IMR-90 (cell line): ENCODE results near the gene C1QTNF1. TPM values are rescaled to one million over a fixed set of nuclear protein-coding genes. Genes with fewer than 3 reads are reported as not detected.

ENCODE experiments used
- ATAC-seq: fragments of 200-7000 bp; cut with Tn5 transposase; 2 replicates; pipeline ENCODE4 v1.9.1; 2020; ENCODE audit warnings: low read depth, mild to moderate bottlenecking, moderate library complexity
- BruUV-seq: library from RNA; stranded (reverse); fragments of 400-500 nt; replicated peaks from 2 replicates; lab custom pipeline; 2021; lab: Mats Ljungman, UMichigan
- CTCF ChIA-PET: fragments of 300-600 bp; formaldehyde crosslinking; extraction: SDS; loops from one replicate; lab custom pipeline; 2021; ENCODE audit warnings: antibody characterized with exemption; lab: Yijun Ruan, JAX
- POLR2A ChIA-PET: fragments of 300-600 bp; sonication (Branson Sonifier 250); formaldehyde crosslinking; loops from one replicate; lab custom pipeline; 2022; ENCODE audit warnings: antibody characterized with exemption; ENCODE audit not compliant: unreplicated experiment; lab: Charles Lee
- DNase-seq: peaks from one replicate; pipeline ENCODE4 v3.0.0; 2013
- H2AFZ ChIP-seq: replicated peaks from 2 replicates; pipeline ENCODE3; 2013; ENCODE audit warnings: low read length, mild to moderate bottlenecking; ENCODE audit not compliant: poor library complexity
- H2AK5ac ChIP-seq: 2 replicates; pipeline ENCODE4 v1.6.1; 2013; ENCODE audit warnings: low read depth, low read length, inconsistent platforms
- H2AK9ac ChIP-seq: replicated peaks from 2 replicates; pipeline ENCODE3; 2013; ENCODE audit warnings: mild to moderate bottlenecking, low read depth, low read length, moderate library complexity; ENCODE audit not compliant: poor library complexity
- H2BK120ac ChIP-seq: 2 replicates; pipeline ENCODE4 v1.6.1; 2013; ENCODE audit warnings: low read depth, low read length, inconsistent platforms
- H2BK15ac ChIP-seq: 3 replicates; pipeline ENCODE4 v1.6.1; 2013; ENCODE audit warnings: low read depth, low read length, inconsistent platforms
- H2BK20ac ChIP-seq: 2 replicates; pipeline ENCODE4 v1.6.1; 2013; ENCODE audit warnings: low read depth, mild to moderate bottlenecking, inconsistent platforms, low read length, moderate library complexity
- H2BK5ac ChIP-seq: 2 replicates; pipeline ENCODE4 v1.6.1; 2013; ENCODE audit warnings: mild to moderate bottlenecking, low read depth, low read length, inconsistent platforms; ENCODE audit not compliant: poor library complexity, severe bottlenecking
- H3K14ac ChIP-seq: replicated peaks from 2 replicates; pipeline ENCODE4 v1.6.1; 2013; ENCODE audit warnings: low read depth, low read length, inconsistent platforms
- H3K18ac ChIP-seq: 2 replicates; pipeline ENCODE4 v1.6.1; 2013; ENCODE audit warnings: low read depth, low read length, control low read depth
- H3K23ac ChIP-seq: 2 replicates; pipeline ENCODE4 v1.6.1; 2013; ENCODE audit warnings: low read depth, low read length, inconsistent platforms
- H3K27ac ChIP-seq: 2 replicates; pipeline ENCODE4 v1.5.1; 2013; ENCODE audit warnings: mild to moderate bottlenecking, control low read depth, low read length; ENCODE audit not compliant: insufficient read depth
- H3K27me3 ChIP-seq: 2 replicates; pipeline ENCODE4 v1.6.1; 2013; ENCODE audit warnings: low read length; ENCODE audit not compliant: control insufficient read depth, insufficient read depth
- H3K36me3 ChIP-seq: 2 replicates; pipeline ENCODE4 v1.6.1; 2013; ENCODE audit warnings: low read length, mixed read lengths; ENCODE audit not compliant: control insufficient read depth, insufficient read depth
- H3K4ac ChIP-seq: 2 replicates; pipeline ENCODE4 v1.6.1; 2013; ENCODE audit warnings: low read depth, low read length, inconsistent platforms
- H3K4me1 ChIP-seq: 2 replicates; pipeline ENCODE4 v1.6.1; 2013; ENCODE audit warnings: low read length, mixed read lengths; ENCODE audit not compliant: control insufficient read depth, insufficient read depth
- H3K4me2 ChIP-seq: 2 replicates; pipeline ENCODE4 v1.6.1; 2013; ENCODE audit warnings: low read depth, mild to moderate bottlenecking, control low read depth, low read length, moderate library complexity
- H3K4me3 ChIP-seq: 2 replicates; pipeline ENCODE4 v1.5.1; 2013; ENCODE audit warnings: low read depth, mild to moderate bottlenecking, control low read depth, low read length, moderate library complexity; ENCODE audit not compliant: insufficient read depth
- H3K56ac ChIP-seq: 2 replicates; pipeline ENCODE4 v1.6.1; 2013; ENCODE audit warnings: low read length, inconsistent platforms; ENCODE audit not compliant: insufficient read depth; ENCODE audit errors: extremely low read depth
- H3K79me1 ChIP-seq, 2 experiments: 2 replicates each; pipeline ENCODE4 v1.6.1; 2013; ENCODE audit warnings: low read length in 2 of 2, inconsistent platforms in 1 of 2, low read depth in 1 of 2
- H3K9ac ChIP-seq: 2 replicates; pipeline ENCODE4 v1.6.1; 2013; ENCODE audit warnings: low read depth, low read length, control low read depth
- H3K9me1 ChIP-seq: 2 replicates; pipeline ENCODE4 v1.6.1; 2013; ENCODE audit warnings: low read length, inconsistent platforms; ENCODE audit not compliant: insufficient read depth
- H3K9me3 ChIP-seq: 2 replicates; pipeline ENCODE4 v1.6.1; 2013; ENCODE audit warnings: low read length; ENCODE audit not compliant: control insufficient read depth, insufficient read depth
- H4K20me1 ChIP-seq: 2 replicates; pipeline ENCODE4 v1.6.1; 2013; ENCODE audit warnings: low read length, inconsistent platforms; ENCODE audit not compliant: insufficient read depth
- H4K5ac ChIP-seq: 2 replicates; pipeline ENCODE4 v1.6.1; 2013; ENCODE audit warnings: mild to moderate bottlenecking, low read depth, low read length, control low read depth
- H4K8ac ChIP-seq, 2 experiments: 2 replicates each; pipeline ENCODE4 v1.6.1; 2013; ENCODE audit warnings: low read depth in 2 of 2, low read length in 2 of 2, control low read depth in 1 of 2, inconsistent platforms in 1 of 2
- H4K91ac ChIP-seq: 2 replicates; pipeline ENCODE4 v1.6.1; 2013; ENCODE audit warnings: low read depth, low read length, inconsistent platforms; ENCODE audit not compliant: insufficient read depth
- BHLHE40 ChIP-seq: fragments of 150-350 bp; IDR thresholded peaks from 2 replicates; pipeline ENCODE4 v1.6.1; 2016; ENCODE audit warnings: mild to moderate bottlenecking, low read depth, low read length
- CEBPB ChIP-seq: IDR thresholded peaks from 2 replicates; pipeline ENCODE4 v1.6.1; 2012; ENCODE audit warnings: low read depth, low read length, improper control_type of control experiment
- CHD1 ChIP-seq: IDR thresholded peaks from 2 replicates; pipeline ENCODE4 v1.6.1; 2012; ENCODE audit warnings: low read depth, low read length, improper control_type of control experiment
- FOS ChIP-seq: fragments of 150-350 bp; IDR thresholded peaks from 2 replicates; pipeline ENCODE4 v1.6.1; 2016; ENCODE audit warnings: low read depth, low read length
- MAFK ChIP-seq: IDR thresholded peaks from 2 replicates; pipeline ENCODE4 v1.6.1; 2012; ENCODE audit warnings: low read depth, low read length, improper control_type of control experiment
- MAZ ChIP-seq: IDR thresholded peaks from 2 replicates; pipeline ENCODE4 v1.6.1; 2012; ENCODE audit warnings: low read depth, mild to moderate bottlenecking, low read length, improper control_type of control experiment, moderate library complexity, borderline replicate concordance
- MXI1 ChIP-seq: IDR thresholded peaks from 2 replicates; pipeline ENCODE4 v1.6.1; 2012; ENCODE audit warnings: low read depth, mild to moderate bottlenecking, low read length, moderate library complexity, borderline replicate concordance
- NFE2L2 ChIP-seq: fragments of 150-350 bp; IDR thresholded peaks from 2 replicates; pipeline ENCODE4 v1.6.1; 2016; ENCODE audit warnings: low read depth, mild to moderate bottlenecking, low read length
- POLR2A ChIP-seq: IDR thresholded peaks from 2 replicates; pipeline ENCODE4 v1.6.1; 2012; ENCODE audit warnings: mild to moderate bottlenecking, low read depth, low read length
- RAD21 ChIP-seq: IDR thresholded peaks from 2 replicates; pipeline ENCODE4 v1.6.1; 2012; ENCODE audit warnings: low read length, improper control_type of control experiment
- RCOR1 ChIP-seq: IDR thresholded peaks from 2 replicates; pipeline ENCODE4 v1.6.1; 2012; ENCODE audit warnings: mild to moderate bottlenecking, low read length, improper control_type of control experiment; ENCODE audit not compliant: insufficient replicate concordance
- SMC3 ChIP-seq: fragments of 150-350 bp; IDR thresholded peaks from 2 replicates; pipeline ENCODE4 v1.6.1; 2016; ENCODE audit warnings: low read depth, mild to moderate bottlenecking, antibody characterized with exemption, low read length, moderate library complexity
- WGBS, 2 experiments: methylation state at CpG; one replicate each; pipeline versions ENCODE4 v1.1.5 to v1.1.7; 2013; ENCODE audit warnings: missing lambda C conversion rate in 2 of 2; ENCODE audit not compliant: insufficient read length in 1 of 2; ENCODE audit errors: extremely low coverage in 2 of 2; 5-methylcytosine and 5-hydroxymethylcytosine counted together
- dilution Hi-C: fragments of 300-500 bp; cut with HindIII; formaldehyde crosslinking; loops from one replicate; pipeline ENCODE4 v1.14.3; 2018; ENCODE audit warnings: low sequenced_read_pairs; ENCODE audit not compliant: unreplicated experiment
- in situ Hi-C: fragments of 300-500 bp; cut with MboI; formaldehyde crosslinking; loops from 3 replicates; pipeline ENCODE4 v1.14.3; 2019; ENCODE audit warnings: low sequenced_read_pairs, inconsistent platforms, mixed read lengths
- intact Hi-C: fragments of 100-400 bp; cut with micrococcal nuclease; formaldehyde crosslinking; loops from 2 replicates; pipeline ENCODE4 v1.10.0; 2022
- polyA plus RNA-seq, 3 experiments: library from polyadenylated mRNA; depleted of rRNA; stranded (reverse); fragments of >200 nt; gene quantifications; 2 replicates each; pipeline ENCODE4 v1.2.3, GENCODE V29; 2012; ENCODE audit warnings: low replicate concordance in 1 of 3
- total RNA-seq: library from RNA; depleted of rRNA; stranded (reverse); fragments of >200 nt; gene quantifications from 2 replicates; pipeline ENCODE4 v1.2.3, GENCODE V29; 2012
- TF ChIP-seq, protein P1 (sequence below): conservative IDR thresholded peaks from 2 replicates; pipeline ENCODE4 v1.5.1; 2012; ENCODE audit warnings: mild to moderate bottlenecking, low read depth, low read length, improper control_type of control experiment
- TF ChIP-seq, protein P2 (sequence below): fragments of 150-350 bp; IDR thresholded peaks from 2 replicates; pipeline ENCODE4 v1.6.1; 2016; ENCODE audit warnings: low read depth, mild to moderate bottlenecking, low read length, moderate library complexity, borderline replicate concordance
- TF ChIP-seq, protein P3 (sequence below): fragments of 150-350 bp; IDR thresholded peaks from 2 replicates; pipeline ENCODE4 v1.6.1; 2017; ENCODE audit warnings: mild to moderate bottlenecking, antibody characterized with exemption, low read length, low read depth

C1QTNF1 gene
- total and polyA plus RNA-seq, 2 of the 4 experiments (the other 2 are of a cell fraction) = 3.4 to 8.4 TPM

DNA sequence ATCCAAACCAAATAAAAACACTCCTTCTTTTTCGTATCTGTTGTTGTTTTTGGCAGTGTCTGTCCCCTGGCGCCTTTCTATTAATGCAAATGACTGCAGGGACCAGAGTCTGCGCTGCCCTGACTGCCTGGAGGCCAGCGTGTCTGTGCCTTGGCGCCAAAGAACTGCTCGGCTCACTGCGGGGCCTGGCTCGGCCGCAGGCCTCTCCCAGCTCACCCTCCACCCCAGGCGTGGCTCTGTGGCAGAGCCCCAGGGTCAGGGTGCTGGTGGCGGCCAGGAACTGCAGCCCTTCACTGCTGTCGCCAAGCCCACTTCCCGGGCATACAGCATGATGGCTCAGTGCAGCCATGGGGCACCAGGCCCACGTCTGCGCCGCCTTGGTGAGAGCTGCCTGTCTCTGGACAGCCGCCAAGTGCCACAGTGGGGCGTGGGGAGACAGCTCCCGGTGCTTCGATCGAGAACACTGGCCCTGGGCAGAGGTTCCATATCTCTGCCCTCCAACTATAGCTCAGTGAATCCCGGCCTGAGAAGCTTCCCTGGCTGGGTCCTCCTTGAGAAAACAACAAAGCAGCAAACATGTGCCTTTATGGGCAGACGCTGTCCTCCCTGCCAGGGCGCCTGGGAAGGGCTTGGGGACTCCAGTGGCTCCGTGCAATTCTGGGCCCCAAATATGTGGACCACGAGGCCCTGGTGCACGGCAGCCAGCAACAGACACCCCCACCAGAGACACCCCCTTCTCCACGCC lies 25.5 kb upstream of the C1QTNF1 start:
- Histone ChIP-seq H3K4me3 (no peak overlapping the region), H2BK120ac (no peak overlapping the region), H2BK5ac (no peak overlapping the region), H2BK20ac (no peak overlapping the region), H3K27ac (no peak overlapping the region), H3K4me1 (no peaks in the 10 kb centered on the region), H2BK15ac (no peak overlapping the region), H3K9me1 (no peaks in the 10 kb centered on the region; the same call in 1 of the 2 replicates), H3K18ac (no peak overlapping the region), H3K14ac (no peak overlapping the region), H3K36me3 (peaks cover 53% of the 10 kb centered on the region), H3K23ac (no peak overlapping the region), H4K91ac (no peak overlapping the region), H3K9me3 (no peaks in the 10 kb centered on the region), H3K27me3 (no peaks in the 10 kb centered on the region), H3K4me2 (no peak overlapping the region), H3K79me1 (peaks cover 25 to 86% of the 10 kb centered on the region in 2 experiments), H3K4ac (no peak overlapping the region), H4K20me1 (peaks cover 67% of the 10 kb centered on the region), H2AFZ (no peak overlapping the region), H2AK5ac (no peak overlapping the region), H4K8ac (no peak overlapping the region), H3K9ac (no peak overlapping the region), H3K56ac (no peak overlapping the region), H2AK9ac (no peak overlapping the region), H4K5ac (no peak overlapping the region)
- dilution Hi-C loops = no loop called here
- no peak for DNase-seq
- CTCF ChIA-PET = no interaction called here
- ATAC-seq = no peak
- POLR2A ChIA-PET = no interaction called here
- BruUV-seq = no TSS peak
- intact Hi-C loops = no loop called here
- in situ Hi-C loops = no loop called here
- TF ChIP-seq FOS (no peak), POLR2A (no peak), CEBPB (no peak), RAD21 (no peak), NFE2L2 (no peak), RCOR1 (no peak), MAZ (no peak), SMC3 (no peak), CHD1 (no peak), MAFK (no peak), BHLHE40 (no peak), MXI1 (no peak)
- TF ChIP-seq, protein P1, sequence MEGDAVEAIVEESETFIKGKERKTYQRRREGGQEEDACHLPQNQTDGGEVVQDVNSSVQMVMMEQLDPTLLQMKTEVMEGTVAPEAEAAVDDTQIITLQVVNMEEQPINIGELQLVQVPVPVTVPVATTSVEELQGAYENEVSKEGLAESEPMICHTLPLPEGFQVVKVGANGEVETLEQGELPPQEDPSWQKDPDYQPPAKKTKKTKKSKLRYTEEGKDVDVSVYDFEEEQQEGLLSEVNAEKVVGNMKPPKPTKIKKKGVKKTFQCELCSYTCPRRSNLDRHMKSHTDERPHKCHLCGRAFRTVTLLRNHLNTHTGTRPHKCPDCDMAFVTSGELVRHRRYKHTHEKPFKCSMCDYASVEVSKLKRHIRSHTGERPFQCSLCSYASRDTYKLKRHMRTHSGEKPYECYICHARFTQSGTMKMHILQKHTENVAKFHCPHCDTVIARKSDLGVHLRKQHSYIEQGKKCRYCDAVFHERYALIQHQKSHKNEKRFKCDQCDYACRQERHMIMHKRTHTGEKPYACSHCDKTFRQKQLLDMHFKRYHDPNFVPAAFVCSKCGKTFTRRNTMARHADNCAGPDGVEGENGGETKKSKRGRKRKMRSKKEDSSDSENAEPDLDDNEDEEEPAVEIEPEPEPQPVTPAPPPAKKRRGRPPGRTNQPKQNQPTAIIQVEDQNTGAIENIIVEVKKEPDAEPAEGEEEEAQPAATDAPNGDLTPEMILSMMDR = no peak
- TF ChIP-seq, protein P2, sequence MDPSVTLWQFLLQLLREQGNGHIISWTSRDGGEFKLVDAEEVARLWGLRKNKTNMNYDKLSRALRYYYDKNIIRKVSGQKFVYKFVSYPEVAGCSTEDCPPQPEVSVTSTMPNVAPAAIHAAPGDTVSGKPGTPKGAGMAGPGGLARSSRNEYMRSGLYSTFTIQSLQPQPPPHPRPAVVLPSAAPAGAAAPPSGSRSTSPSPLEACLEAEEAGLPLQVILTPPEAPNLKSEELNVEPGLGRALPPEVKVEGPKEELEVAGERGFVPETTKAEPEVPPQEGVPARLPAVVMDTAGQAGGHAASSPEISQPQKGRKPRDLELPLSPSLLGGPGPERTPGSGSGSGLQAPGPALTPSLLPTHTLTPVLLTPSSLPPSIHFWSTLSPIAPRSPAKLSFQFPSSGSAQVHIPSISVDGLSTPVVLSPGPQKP = no peak
- TF ChIP-seq, protein P3, sequence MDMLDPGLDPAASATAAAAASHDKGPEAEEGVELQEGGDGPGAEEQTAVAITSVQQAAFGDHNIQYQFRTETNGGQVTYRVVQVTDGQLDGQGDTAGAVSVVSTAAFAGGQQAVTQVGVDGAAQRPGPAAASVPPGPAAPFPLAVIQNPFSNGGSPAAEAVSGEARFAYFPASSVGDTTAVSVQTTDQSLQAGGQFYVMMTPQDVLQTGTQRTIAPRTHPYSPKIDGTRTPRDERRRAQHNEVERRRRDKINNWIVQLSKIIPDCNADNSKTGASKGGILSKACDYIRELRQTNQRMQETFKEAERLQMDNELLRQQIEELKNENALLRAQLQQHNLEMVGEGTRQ = no peak
- 86% methylated on average over 11 of the region's 28 CpGs; no CpG with 5 or more reads in 1 of the 2 experiments for WGBS, 2 experiments
